ENCODE results near the gene MRNIP. TPM values are rescaled to one million over a fixed set of nuclear protein-coding genes. Genes with fewer than 3 reads are reported as not detected.
A peak's percentile ranks its signal among the peaks of the same experiment; 100 is the strongest.

Gene MRNIP
- total RNA-seq, 4 donors from 2014 or later: 6.9 to 21.9 (median 10.7) TPM

DNA sequence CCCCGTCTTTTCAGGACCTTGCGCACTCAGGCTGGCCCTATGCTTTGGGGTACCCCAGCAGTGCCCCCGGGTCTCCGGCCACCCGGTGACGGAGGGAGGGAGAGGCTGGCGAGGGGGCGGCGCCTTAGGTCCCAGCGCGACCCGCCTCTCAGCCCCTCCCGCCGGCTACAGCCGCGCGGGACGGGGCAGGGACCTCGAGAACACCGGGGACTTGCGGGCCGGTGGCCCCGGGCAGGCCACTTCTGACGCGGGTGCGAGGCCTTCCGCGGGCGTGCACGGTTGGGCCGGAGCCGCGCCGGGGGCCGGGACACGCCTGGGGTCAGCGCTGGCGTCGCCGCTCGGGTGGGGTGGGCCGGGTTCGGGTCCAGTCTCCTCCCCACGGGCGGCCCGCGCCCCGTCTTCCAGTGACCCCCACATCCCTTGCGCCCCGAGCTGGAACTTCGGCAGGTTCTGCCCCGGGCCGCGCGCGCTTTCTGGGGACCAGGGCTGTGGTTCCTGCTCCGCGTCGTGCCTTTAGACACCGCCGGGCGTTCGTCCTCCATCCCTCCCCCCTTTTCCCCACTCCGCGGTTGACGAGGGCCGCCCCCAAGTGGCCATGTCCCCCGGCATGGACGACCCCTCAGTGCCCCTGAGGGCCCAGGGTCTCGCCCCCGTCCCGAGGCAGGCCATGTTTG is 41.7 kb downstream of the MRNIP start:
- Histone ChIP-seq H3K4me1 (peaks cover 36 to 65% (median 39%) of the 10 kb centered on the region in 3 donors), H3K27ac (peak overlapping the region; percentile 57 to 100 (median 80)), H3K9me3 (no peaks in the 10 kb centered on the region), H3K36me3 (peaks cover 0 to 8% (median 0%) of the 10 kb centered on the region in 3 donors), H3K27me3 (no peaks in the 10 kb centered on the region), H3K4me3 (peak overlapping the region; percentile 35 to 69 (median 48))
- intact Hi-C loops (cut with DNase I): no loop called here
- no peak for DNase-seq
- WGBS, 2 donors: 4 to 5% methylated on average over 15 to 18 of the region's 72 CpGs
- TF ChIP-seq, protein P1, sequence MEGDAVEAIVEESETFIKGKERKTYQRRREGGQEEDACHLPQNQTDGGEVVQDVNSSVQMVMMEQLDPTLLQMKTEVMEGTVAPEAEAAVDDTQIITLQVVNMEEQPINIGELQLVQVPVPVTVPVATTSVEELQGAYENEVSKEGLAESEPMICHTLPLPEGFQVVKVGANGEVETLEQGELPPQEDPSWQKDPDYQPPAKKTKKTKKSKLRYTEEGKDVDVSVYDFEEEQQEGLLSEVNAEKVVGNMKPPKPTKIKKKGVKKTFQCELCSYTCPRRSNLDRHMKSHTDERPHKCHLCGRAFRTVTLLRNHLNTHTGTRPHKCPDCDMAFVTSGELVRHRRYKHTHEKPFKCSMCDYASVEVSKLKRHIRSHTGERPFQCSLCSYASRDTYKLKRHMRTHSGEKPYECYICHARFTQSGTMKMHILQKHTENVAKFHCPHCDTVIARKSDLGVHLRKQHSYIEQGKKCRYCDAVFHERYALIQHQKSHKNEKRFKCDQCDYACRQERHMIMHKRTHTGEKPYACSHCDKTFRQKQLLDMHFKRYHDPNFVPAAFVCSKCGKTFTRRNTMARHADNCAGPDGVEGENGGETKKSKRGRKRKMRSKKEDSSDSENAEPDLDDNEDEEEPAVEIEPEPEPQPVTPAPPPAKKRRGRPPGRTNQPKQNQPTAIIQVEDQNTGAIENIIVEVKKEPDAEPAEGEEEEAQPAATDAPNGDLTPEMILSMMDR (IDR thresholded peaks at IDR 0.05): no peak
- TF ChIP-seq POLR2A (IDR thresholded peaks at IDR 0.05): no peak

GRCh38 chr5:179816401-179816795 is 42.2 kb downstream of the MRNIP start:
- no peaks in the 10 kb centered on the region for H3K9me3 ChIP-seq
- H3K27me3 ChIP-seq: no peaks in the 10 kb centered on the region
- DNase-seq: no peak
- H3K36me3 ChIP-seq: peaks cover 0 to 8% (median 0%) of the 10 kb centered on the region in 3 donors
- H3K4me3 ChIP-seq: peak overlapping the region; percentile 35 to 69 (median 48)
- peaks cover 36 to 62% (median 38%) of the 10 kb centered on the region in 3 donors for H3K4me1 ChIP-seq
- 58 to 71% methylated on average over 14 to 22 of the region's 23 CpGs for WGBS, 2 donors
- intact Hi-C loops (cut with DNase I): no loop called here
- TF ChIP-seq, protein P1 (IDR thresholded peaks at IDR 0.05): no peak
- TF ChIP-seq POLR2A (IDR thresholded peaks at IDR 0.05): no peak
- peak overlapping the region; percentile 57 to 100 (median 80) for H3K27ac ChIP-seq

DNA sequence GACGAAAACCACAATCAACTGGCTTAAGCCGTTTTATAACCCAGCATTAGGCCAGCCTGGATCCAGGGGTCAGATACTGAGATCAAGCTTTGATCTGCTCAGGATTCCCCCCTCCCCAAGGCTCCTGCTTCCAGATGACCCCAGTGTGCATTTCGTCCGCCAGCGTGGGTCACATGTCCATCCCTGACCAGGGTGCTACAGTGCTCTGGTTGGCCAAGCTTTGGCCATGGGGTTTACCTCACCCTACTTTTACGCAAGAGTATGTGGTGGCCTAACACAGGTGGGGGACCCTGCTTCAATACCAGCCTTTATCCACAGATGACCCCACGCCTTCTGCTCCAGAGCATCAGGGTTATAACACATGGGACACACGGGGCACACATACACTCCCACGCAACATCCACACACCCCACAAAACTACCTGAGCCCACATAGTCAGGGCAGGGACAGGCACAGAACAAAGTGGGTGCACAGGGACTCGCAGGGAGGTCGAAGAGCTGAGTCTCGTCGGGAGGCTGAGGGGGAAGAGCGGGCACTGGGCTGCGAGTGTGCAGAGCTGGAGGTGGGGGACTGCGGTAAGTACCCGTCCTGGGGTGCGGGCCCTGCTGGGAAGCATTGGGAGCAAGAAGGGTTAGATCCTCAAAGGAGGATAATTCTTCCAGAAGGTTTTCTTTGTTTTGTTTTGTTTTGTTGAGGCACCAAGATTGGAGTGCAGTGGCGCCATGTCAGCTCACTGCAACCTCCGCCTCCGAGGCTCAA is 42.9 kb downstream of the MRNIP start:
- Histone ChIP-seq H3K9me3 (no peaks in the 10 kb centered on the region), H3K4me3 (no peak overlapping the region), H3K4me1 (peaks cover 36 to 62% (median 38%) of the 10 kb centered on the region in 3 donors), H3K36me3 (peaks cover 0 to 8% (median 0%) of the 10 kb centered on the region in 3 donors), H3K27ac (no peak overlapping the region), H3K27me3 (no peaks in the 10 kb centered on the region)
- intact Hi-C loops (cut with DNase I): no loop called here
- TF ChIP-seq, protein P1 (IDR thresholded peaks at IDR 0.05): no peak
- no peak for TF ChIP-seq POLR2A (IDR thresholded peaks at IDR 0.05)
- no peak for DNase-seq
- WGBS, 2 donors: 91 to 97% methylated on average over 14 to 20 of the region's 21 CpGs

DNA sequence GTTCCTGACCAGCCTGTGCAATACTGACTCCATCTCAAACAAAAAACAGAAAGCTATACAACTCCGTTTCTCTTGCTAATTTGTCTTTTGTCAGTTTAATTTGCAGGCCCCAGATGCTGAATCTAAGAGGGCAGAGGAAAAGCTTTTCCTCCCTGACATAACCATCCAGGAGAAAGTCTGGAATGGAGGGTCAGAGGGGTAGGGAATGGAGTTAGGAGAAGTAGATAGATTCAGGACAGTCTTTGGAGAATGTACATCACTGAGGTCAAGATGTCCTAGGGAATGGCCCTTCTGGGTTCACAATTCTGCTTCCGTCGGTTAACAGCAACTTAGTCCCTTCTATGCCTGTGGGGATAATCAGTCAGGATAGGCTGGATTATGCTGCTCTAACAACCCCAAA is 44.5 kb downstream of the MRNIP start:
- no peak for DNase-seq
- H3K4me1 ChIP-seq: peaks cover 21 to 46% (median 24%) of the 10 kb centered on the region in 3 donors
- TF ChIP-seq POLR2A (IDR thresholded peaks at IDR 0.05): no peak
- TF ChIP-seq, protein P1 (IDR thresholded peaks at IDR 0.05): no peak
- intact Hi-C loops (cut with DNase I): no loop called here
- no peaks in the 10 kb centered on the region for H3K27me3 ChIP-seq
- H3K27ac ChIP-seq: no peak overlapping the region
- WGBS, 2 donors: 63 to 77% methylated on average over 3 of the region's 3 CpGs
- H3K4me3 ChIP-seq: no peak overlapping the region
- H3K36me3 ChIP-seq: peaks cover 0 to 8% (median 0%) of the 10 kb centered on the region in 3 donors
- no peaks in the 10 kb centered on the region for H3K9me3 ChIP-seq
